ENCODE results near the gene CNTNAP5.

DNA sequence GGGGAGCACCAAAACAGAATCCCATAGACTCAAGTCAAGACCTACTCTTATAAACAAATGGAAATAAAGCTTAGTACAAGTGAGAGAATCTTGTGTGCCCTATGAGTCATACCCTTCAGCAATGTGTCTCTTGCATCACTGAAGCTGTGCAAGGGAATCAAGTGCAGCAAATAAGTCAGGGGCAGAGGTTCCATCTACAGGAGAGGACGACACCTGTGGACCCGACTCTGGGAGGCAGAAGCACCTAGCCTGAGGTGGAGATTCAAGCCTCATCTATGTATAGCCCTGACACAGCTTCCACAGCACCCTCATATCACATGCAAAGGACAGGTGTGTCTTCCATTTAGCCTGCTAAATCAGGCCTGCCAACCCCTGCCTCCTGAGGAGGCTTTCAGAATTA is 298.2 kb downstream of the CNTNAP5 start:
- TF ChIP-seq YY1 (IDR thresholded peaks at IDR 0.05; ENCODE audit: insufficient read depth, insufficient read length) (no peak), ZNF274 (IDR thresholded peaks at IDR 0.05; ENCODE audit: low read depth, low read length) (no peak), SUZ12 (IDR thresholded peaks at IDR 0.05; ENCODE audit: extremely low read depth, insufficient read depth, insufficient read length) (no peak)
